Neural progenitor cell (in vitro differentiated cells): ENCODE measurements around the gene TYMS.

Experiments used
- EZH2 ChIP-seq: fragments of 200-600 bp; sonication (generic); IDR thresholded peaks from 2 replicates; pipeline ENCODE4 v1.6.1; 2017; ENCODE audit warnings: antibody characterized with exemption, mild to moderate bottlenecking, moderate library complexity
- TF ChIP-seq, protein P1 (sequence below): fragments of 200-600 bp; sonication (generic); IDR thresholded peaks from 2 replicates; pipeline ENCODE4 v1.5.1; 2017; ENCODE audit warnings: antibody characterized with exemption, mild to moderate bottlenecking

- TF ChIP-seq, protein P1, sequence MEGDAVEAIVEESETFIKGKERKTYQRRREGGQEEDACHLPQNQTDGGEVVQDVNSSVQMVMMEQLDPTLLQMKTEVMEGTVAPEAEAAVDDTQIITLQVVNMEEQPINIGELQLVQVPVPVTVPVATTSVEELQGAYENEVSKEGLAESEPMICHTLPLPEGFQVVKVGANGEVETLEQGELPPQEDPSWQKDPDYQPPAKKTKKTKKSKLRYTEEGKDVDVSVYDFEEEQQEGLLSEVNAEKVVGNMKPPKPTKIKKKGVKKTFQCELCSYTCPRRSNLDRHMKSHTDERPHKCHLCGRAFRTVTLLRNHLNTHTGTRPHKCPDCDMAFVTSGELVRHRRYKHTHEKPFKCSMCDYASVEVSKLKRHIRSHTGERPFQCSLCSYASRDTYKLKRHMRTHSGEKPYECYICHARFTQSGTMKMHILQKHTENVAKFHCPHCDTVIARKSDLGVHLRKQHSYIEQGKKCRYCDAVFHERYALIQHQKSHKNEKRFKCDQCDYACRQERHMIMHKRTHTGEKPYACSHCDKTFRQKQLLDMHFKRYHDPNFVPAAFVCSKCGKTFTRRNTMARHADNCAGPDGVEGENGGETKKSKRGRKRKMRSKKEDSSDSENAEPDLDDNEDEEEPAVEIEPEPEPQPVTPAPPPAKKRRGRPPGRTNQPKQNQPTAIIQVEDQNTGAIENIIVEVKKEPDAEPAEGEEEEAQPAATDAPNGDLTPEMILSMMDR, result no peak
- TF ChIP-seq EZH2, result no peak
Observed at GRCh38 chr18:618618-619017, 38.8 kb upstream of the TYMS start.
